Posterior cingulate gyrus (tissue), 11 donors: ENCODE results near the gene ANKS3.

Experiments
- DNase-seq, 10 donors: peaks; one replicate each; pipeline versions ENCODE4 v3.0.0 to v3.0.0-alpha.2; 2020 to 2021; ENCODE audit warnings: mixed read lengths in 3 of 10
- intact Hi-C: fragments of 100-400 bp; cut with DNase I; formaldehyde crosslinking; loops from one replicate; pipeline ENCODE4 v1.15.1; 2023

ANKS3 gene

DNA sequence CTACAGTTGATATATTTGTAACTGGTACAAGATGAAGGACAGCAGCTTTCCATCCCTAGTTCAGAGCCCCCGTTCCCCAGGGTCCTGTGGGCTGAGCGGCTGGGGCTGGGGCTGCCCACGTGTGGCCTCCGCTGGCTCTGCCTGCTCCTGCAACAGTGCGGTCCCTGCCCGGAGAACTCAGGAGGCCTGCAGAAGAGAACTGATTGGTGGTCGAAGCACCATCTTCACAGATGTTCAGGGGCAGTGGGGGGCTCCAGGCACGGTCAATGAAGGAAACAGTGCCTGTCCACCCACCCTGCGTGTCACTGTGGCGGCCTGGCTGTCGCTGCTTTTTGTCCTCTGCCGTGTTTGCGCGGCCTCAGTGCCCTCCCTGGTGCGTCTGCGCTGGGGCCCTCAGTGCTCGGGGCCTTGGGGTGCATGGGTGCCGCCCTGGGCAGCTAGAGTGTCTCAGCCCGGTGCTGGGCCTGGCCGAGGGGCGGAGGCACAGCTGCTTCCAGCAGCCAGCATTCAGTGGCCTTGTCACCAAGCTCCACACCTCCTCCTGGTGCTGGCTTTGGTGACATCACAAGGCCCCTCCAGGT, 44.9 kb downstream of the ANKS3 start:
- DNase-seq = peak in 2 of 10 donors; percentile 64 to 81
- intact Hi-C loops = loop anchor here (10.0 kb wide), 1 partner anchor 174 kb away; no protein-coding TSS in a partner anchor

GRCh38 chr16:4688674-4689045, 45.4 kb downstream of the ANKS3 start:
- intact Hi-C loops = loop anchor here (10.0 kb wide), 1 partner anchor 174 kb away; no protein-coding TSS in a partner anchor
- DNase-seq = peak in 2 of 10 donors; percentile 72 to 73

DNA sequence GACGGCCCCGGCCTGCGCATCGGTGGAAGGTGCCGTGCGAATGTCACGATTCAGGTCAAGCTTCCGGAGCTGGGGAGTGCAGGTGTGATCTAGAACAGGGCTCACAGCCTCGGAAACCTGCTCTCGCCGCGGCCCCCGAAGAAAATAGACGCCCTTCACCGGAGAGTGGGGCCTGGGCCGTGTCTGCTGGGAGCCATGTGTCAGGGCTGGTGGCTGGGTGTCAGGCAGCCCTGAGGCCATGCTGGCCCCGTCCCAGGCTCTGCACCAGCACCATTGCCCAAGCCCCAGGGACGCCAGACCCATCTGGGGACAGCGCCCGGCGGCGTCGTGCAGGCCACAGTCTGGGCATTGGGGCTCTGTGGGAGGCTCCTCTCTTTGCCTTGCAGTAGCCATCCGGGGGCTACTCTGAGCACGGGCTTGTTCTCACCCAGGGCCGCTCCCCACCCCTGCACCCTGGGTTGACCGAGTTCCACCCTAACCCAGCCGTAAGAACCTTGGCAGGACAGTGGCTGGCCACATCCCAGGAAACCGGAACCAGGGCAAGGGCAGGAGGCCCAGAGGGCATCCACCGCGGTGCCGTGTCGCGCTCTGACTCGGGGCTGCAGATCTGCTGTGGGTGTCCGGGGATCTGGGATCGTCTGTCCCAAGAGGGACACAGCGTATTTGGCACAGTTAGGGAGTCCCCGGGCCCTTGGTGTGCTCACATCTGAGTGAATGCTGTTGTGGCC, 46.0 kb downstream of the ANKS3 start:
- DNase-seq = peak in 2 of 10 donors; percentile 63 to 79
- intact Hi-C loops = loop anchor here (10.0 kb wide), 1 partner anchor 173 kb away; no protein-coding TSS in a partner anchor

DNA sequence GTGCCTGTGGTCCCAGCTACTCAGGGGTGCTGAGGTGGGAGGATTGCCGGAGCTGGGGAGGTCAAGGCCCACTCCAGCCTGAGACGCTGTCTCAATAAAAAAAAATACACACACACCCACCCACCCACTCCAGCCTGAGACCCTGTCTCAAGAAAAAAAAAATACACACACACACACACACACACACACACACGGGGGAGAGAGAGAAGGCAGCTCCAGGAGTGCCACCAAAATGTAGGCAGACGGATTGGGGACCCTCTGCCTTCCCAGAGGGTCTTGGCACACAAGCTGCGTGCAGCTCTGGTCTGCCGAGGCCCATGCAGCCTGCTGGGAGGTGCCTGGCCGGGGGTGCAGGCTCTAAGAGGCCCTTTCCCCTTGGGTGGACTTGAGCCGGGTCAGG, 46.7 kb downstream of the ANKS3 start:
- no peak for DNase-seq
- intact Hi-C loops = loop anchor here (10.0 kb wide), 1 partner anchor 173 kb away; no protein-coding TSS in a partner anchor

DNA sequence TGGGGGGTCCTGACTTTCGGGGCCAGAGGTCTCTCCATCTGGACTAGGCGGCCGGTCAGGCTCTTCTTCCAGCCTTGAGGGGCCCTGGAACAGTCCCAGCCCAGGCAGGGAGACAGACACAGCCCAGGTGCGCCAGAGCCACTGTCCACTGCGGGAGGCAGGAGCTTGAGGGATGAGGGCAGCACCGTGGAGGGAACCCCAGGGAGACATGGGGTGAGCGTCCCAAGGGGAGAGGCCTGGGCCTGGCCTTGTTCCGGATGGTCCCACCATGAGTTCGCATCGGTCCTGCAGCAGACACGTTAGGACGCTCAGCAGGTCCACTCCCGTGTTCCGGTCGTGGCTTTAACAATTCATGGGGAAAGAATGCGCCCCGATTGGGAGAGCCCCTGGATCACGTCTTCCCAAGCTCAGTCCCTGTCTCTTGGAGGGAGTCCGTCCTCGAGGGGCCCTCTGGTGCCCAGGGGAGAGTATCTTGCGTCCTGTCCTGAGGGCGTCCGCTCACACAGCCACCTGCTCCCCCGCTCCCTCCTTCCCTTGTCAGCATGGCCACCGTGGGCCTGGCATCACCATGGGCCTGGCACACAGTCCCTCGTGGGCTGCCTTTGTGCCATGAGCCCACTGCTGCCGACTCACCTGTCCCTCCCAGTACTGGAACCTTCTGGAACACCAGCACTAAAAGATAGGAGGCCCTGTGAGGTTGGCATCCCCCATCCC, 47.4 kb downstream of the ANKS3 start:
- intact Hi-C loops = loop anchor here (10.0 kb wide), 1 partner anchor 172 kb away; no protein-coding TSS in a partner anchor
- DNase-seq = no peak

GRCh38 chr16:4685776-4686496, 48.1 kb downstream of the ANKS3 start:
- intact Hi-C loops = loop anchor here (10.0 kb wide), 1 partner anchor 171 kb away; no protein-coding TSS in a partner anchor

DNA sequence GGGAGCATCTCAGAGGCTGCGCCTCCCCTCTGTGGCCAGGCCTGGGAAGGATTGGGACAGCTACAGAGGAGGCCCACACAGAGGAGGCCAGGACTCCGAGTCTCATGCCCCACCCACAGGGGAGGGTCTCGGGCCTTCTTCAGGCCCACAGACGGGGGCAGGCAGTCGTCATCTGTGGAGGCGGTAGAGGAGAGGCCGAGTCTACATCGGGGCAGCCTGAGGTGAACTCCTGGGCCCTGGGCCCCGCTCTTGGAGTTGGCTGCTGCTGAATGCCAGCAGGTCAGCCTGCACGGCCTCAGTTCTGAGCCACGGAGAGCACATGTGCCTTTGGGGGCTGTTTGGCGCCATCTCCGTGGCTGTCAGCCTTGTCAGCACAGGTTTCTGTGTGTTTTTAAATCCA, 48.8 kb downstream of the ANKS3 start:
- intact Hi-C loops = loop anchor here (10.0 kb wide), 1 partner anchor 170 kb away; no protein-coding TSS in a partner anchor
- peak in 2 of 10 donors; percentile 11 to 88 for DNase-seq

More at GRCh38 chr16:4685776-4686496, 48.1 kb downstream of the ANKS3 start:
- DNase-seq = no peak

- no peak for DNase-seq
- intact Hi-C loops = loop anchor here (10.0 kb wide), 1 partner anchor 170 kb away; no protein-coding TSS in a partner anchor
These were observed 49.3 kb downstream of the ANKS3 start for GRCh38 chr16:4684763-4685162.

GRCh38 chr16:4684058-4684715, 49.9 kb downstream of the ANKS3 start:
- peak in 1 of 10 donors; percentile 7 for DNase-seq
- intact Hi-C loops = loop anchor here (10.0 kb wide), 1 partner anchor 169 kb away; no protein-coding TSS in a partner anchor

GRCh38 chr16:4683255-4684057, 50.6 kb downstream of the ANKS3 start:
- no peak for DNase-seq
- intact Hi-C loops = loop anchor here (10.0 kb wide), 1 partner anchor 169 kb away; no protein-coding TSS in a partner anchor

GRCh38 chr16:4682616-4683254, 51.3 kb downstream of the ANKS3 start:
- DNase-seq = peak; percentile 52 to 96 (median 73)
- intact Hi-C loops = loop anchor here (10.0 kb wide), 1 partner anchor 168 kb away; no protein-coding TSS in a partner anchor

GRCh38 chr16:4682084-4682591, 51.9 kb downstream of the ANKS3 start:
- no peak for DNase-seq
- intact Hi-C loops = loop anchor here (10.0 kb wide), 1 partner anchor 167 kb away; no protein-coding TSS in a partner anchor

- intact Hi-C loops = loop anchor here (10.0 kb wide), 1 partner anchor 167 kb away; no protein-coding TSS in a partner anchor
- DNase-seq = no peak
These were observed 52.5 kb downstream of the ANKS3 start for GRCh38 chr16:4681471-4682083.

DNA sequence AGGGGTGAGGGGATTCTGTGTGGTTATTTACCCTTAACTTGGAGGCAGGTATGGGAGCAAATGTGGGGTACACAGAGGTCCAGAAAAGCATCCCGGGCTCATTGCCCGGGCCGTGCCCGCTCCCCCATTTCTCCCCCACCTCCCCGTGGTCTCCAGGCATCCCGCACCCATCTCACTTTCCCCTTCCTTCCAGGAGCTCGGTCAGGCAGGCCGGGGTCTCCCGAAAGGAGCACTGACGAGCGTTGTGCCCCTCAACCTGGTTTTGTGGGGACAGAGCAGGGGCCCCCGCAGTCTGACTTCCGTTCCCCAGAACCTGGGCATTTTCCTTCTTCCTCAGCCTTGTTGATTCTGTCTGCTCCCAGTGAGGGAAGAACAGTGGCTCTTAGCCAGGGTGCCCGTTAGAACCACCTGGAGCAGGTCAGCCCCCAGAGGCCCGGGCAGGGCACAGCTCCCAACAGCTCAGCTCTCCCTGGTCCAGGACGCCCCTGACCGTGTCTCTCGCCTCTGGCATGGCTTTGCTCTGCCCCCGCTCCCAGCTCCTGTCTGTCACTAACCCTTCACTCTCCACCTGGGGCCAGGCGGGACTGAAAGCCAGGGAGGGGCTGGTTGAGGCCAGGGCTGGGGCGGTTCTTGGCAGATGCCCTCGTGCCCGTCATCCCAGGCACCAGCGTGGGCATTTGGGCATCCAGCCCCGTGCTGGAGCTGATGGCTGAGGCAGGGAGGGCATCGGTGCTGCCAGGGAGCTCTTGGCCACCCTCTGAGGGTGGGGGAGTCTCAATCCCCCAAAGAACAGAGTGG, 53.2 kb downstream of the ANKS3 start:
- DNase-seq = no peak
- intact Hi-C loops = loop anchor here (10.0 kb wide), 1 partner anchor 166 kb away; no protein-coding TSS in a partner anchor

GRCh38 chr16:4679850-4680636, 54.0 kb downstream of the ANKS3 start:
- intact Hi-C loops = loop anchor here (10.0 kb wide), 1 partner anchor 165 kb away; no protein-coding TSS in a partner anchor
- DNase-seq = peak in 7 of 10 donors; percentile 42 to 94 (median 56)
